Thyroid gland (tissue), 4 donors: ENCODE data around the gene NAV2. TPM values are rescaled to one million over a fixed set of nuclear protein-coding genes. Genes with fewer than 3 reads are reported as not detected.
"Not testable (repeated sequence)": the region's sequence is repeated elsewhere in the genome, so short reads cannot be mapped to it uniquely, and the experiment has no call there.

ENCODE experiments used
- DNase-seq, 2 donors: peaks; one replicate each; pipeline ENCODE4 v3.0.0-alpha.2; 2019
- H3K27ac ChIP-seq, 3 donors: fragments of 200-600 bp; sonication (generic); 1 replicate in 2 of 3; 2 replicates in 1 of 3; pipeline ENCODE4 v1.5.1; 2016 to 2019; ENCODE audit warnings: mild to moderate bottlenecking in 1 of 3, moderate library complexity in 1 of 3
- H3K27me3 ChIP-seq: fragments of 200-600 bp; sonication (generic); one replicate; pipeline ENCODE4 v1.5.1; 2019
- H3K36me3 ChIP-seq, 2 donors: fragments of 200-600 bp; sonication (generic); one replicate each; pipeline ENCODE4 v1.5.1; 2016 to 2019
- H3K4me1 ChIP-seq, 2 donors: fragments of 200-600 bp; sonication (generic); one replicate each; pipeline ENCODE4 v1.5.1; 2017 to 2019
- H3K4me3 ChIP-seq, 3 donors: fragments of 200-600 bp; sonication (generic); replicated peaks in 1 of 3; 1 replicate in 2 of 3; 2 replicates in 1 of 3; pipeline ENCODE4 v1.5.1; 2016; ENCODE audit warnings: mild to moderate bottlenecking in 1 of 3
- H3K9me3 ChIP-seq: fragments of 200-600 bp; sonication (generic); one replicate; pipeline ENCODE4 v1.5.1; 2017
- CTCF ChIP-seq, 6 experiments: fragments of 200-600 bp in 3 of 6; fragments of 450-650 bp in 3 of 6; sonication (generic) in 3 of 6; IDR thresholded peaks; one replicate each; pipeline ENCODE4 v1.5.1; 2016 to 2019; ENCODE audit warnings: antibody characterized with exemption in 6 of 6, mild to moderate bottlenecking in 2 of 6, inconsistent platforms in 1 of 6, moderate library complexity in 1 of 6
- POLR2A ChIP-seq, 2 donors: fragments of 450-650 bp; IDR thresholded peaks; one replicate each; pipeline ENCODE4 v1.6.1; 2017; ENCODE audit warnings: antibody characterized with exemption in 2 of 2, mild to moderate bottlenecking in 2 of 2, moderate library complexity in 1 of 2
- WGBS, 2 donors: methylation state at CpG; one replicate each; pipeline ENCODE4 v1.1.5; 2017; 5-methylcytosine and 5-hydroxymethylcytosine counted together
- intact Hi-C: fragments of 100-400 bp; cut with DNase I; formaldehyde crosslinking; loops from one replicate; pipeline ENCODE4 v1.15.1; 2023
- total RNA-seq, 4 donors: library from RNA; depleted of rRNA; stranded (reverse); fragments of >200 nt; gene quantifications; one replicate each; pipeline ENCODE4 v1.2.3, GENCODE V29; 2016

NAV2 gene
- total RNA-seq, 4 donors from 2014 or later, result 34.8 to 88.6 (median 54.5) TPM

DNA sequence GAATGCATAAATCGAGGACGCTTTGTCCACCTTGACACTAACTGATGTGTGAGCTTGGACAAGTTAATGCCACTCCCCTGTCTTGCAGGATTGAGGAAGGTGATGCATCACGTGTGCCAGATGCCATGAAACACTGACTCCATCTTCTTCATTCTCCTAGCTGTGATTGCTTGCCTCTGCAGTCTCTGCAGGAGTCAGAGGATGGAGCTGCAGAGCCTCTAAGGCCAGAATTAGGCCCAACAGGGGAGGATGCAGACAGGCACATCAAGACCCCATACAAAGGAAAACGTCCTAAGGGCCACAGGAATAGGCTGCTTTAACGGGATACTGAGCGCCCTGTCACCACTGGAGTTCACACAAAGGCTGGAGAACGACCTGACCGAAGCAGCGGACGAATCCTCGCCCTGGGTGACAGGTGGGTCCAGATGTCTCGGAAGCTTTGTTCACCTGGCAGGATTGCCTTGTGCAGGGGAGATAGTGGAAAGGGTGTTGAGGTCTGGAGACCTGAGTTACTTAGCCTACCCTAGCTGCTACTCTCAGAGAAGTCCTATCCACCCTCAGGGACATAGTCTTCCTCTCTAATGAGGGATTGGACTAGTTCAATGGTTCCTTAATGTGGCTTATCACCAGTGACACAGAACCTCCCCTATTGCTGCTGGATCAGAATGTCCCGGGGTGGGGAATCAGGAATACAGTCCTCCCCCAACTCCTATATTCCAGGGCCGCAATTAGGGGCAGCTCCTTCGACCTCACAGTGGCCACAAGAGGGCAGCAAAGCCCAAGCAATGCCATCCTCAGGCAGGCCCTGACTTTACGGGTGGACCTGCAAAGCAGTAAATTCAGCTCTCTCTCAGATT, 415.3 kb downstream of the NAV2 start:
- intact Hi-C loops, result loop anchor here (5.0 kb wide), 1 partner anchor 219 kb away; no protein-coding TSS in a partner anchor
- Histone ChIP-seq H3K4me1 (peaks cover 10 to 17% of the 10 kb centered on the region in 2 donors), H3K9me3 (no peaks in the 10 kb centered on the region), H3K27ac (peak overlapping the region in 1 of 3 donors; percentile 89), H3K4me3 (no peak overlapping the region), H3K27me3 (no peaks in the 10 kb centered on the region), H3K36me3 (no peaks in the 10 kb centered on the region)
- TF ChIP-seq POLR2A (IDR thresholded peaks at IDR 0.05) (no peak), CTCF (IDR thresholded peaks at IDR 0.05) (peak; percentile 56 to 90 (median 78))
- WGBS, 2 donors, result 68 to 69% methylated on average over 16 of the region's 16 CpGs
- peak; percentile 78 to 86 for DNase-seq

DNA sequence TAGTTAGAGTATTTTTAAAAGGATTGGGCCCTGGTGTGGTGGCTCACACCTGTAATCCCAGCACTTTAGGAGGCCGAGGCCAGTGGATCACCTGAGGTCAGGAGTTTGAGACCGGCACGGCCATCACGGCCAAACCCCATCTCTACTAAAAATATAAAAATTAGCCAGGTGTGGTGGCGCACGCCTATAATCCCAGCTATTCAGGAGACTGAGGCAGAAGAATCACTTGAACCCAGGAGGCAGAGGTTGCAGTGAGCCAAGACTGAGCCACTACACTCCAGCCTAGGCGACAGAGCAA, 415.8 kb downstream of the NAV2 start:
- H3K27ac ChIP-seq, DNase-seq, H3K9me3 ChIP-seq, H3K36me3 ChIP-seq, H3K4me3 ChIP-seq, H3K27me3 ChIP-seq: not testable (repeated sequence)
- intact Hi-C loops, result loop anchor here (5.0 kb wide), 1 partner anchor 219 kb away; no protein-coding TSS in a partner anchor
- H3K4me1 ChIP-seq, result peaks cover 10 to 17% of the 10 kb centered on the region in 2 donors
- 87 to 88% methylated on average over 7 of the region's 7 CpGs for WGBS, 2 donors

GRCh38 chr11:20129665-20130064, 417.0 kb downstream of the NAV2 start:
- no peak for DNase-seq
- Histone ChIP-seq H3K27ac (no peak overlapping the region), H3K36me3 (no peaks in the 10 kb centered on the region), H3K4me3 (no peak overlapping the region), H3K4me1 (peaks cover 10 to 17% of the 10 kb centered on the region in 2 donors), H3K27me3 (no peaks in the 10 kb centered on the region), H3K9me3 (no peaks in the 10 kb centered on the region)
- WGBS, 2 donors, result 86 to 91% methylated on average over 4 of the region's 4 CpGs
- intact Hi-C loops, result loop anchor here (5.0 to 10.0 kb wide), 4 partner anchors 182 to 1055 kb away; no protein-coding TSS in a partner anchor
- no peak for TF ChIP-seq CTCF (IDR thresholded peaks at IDR 0.05)

DNA sequence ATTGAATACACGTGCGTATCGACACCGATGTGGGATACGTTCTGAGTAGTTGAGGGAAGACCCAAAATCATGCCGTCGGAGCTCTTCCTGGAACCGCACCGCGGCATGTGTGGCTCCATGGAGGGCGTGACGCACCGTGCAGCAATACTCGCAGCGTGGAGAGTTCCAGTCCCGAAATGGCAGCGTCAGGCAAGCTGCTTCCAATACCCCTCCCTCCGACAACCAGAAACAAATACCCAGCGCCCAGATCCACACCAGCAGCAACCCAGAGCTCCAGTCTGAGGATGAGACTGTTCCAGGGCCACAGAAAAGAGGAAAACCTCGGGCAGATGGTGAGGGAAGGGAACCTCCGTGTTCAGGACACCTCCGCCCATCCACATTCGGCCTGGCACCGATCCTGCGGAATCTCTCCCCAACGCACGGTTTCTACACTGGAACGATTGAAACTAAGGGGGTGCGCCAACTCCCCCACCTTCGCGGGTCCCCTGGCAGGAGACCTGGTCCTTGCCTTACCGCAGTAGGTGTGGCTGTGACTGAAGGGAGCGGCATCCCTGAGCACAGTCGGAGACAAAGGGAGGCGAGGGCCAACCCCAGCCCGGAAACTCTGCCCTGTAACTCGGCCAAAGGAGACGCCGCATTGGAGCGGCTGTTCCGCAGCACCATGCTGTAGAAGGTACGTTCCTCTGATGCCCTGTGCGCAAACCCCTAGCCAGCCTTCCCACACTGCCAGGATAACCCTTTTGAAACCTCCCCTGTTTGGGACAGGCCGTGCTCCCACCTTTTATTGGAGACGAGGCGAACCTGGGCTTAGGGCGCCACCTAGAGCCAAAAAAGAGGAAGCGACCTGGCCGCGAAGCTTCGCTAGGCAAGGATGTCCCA, 419.4 kb downstream of the NAV2 start:
- Histone ChIP-seq H3K4me1 (peaks cover 0 to 3% of the 10 kb centered on the region in 2 donors), H3K4me3 (peak overlapping the region; percentile 1 to 30 (median 19)), H3K27ac (no peak overlapping the region), H3K36me3 (no peaks in the 10 kb centered on the region), H3K27me3 (no peaks in the 10 kb centered on the region), H3K9me3 (no peaks in the 10 kb centered on the region)
- 10 to 20% methylated on average over 40 to 47 of the region's 51 CpGs for WGBS, 2 donors
- TF ChIP-seq CTCF (IDR thresholded peaks at IDR 0.05), result peak; percentile 76 to 94 (median 89)
- no peak for TF ChIP-seq POLR2A (IDR thresholded peaks at IDR 0.05)
- peak; percentile 66 to 72 for DNase-seq
- intact Hi-C loops, result loop anchor here (5.0 to 10.0 kb wide), 3 partner anchors 185 to 1057 kb away; no protein-coding TSS in a partner anchor

DNA sequence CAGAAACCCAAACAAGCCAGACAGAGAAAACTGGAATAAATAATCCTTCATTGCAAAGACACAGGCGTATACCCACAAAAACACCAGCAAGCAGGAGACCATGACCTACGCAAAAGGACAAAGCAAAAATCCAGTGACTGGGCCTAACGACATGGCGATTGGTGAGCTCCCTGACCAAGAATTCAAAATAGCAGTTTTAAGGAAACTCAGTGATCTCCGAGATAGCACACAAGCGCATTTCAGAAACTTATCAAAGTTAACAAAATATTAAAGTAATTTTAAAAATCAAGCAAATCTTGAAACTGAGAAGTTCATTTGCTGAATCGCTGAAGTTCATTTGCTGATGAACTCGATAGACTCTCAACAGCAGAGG, 420.0 kb downstream of the NAV2 start:
- H3K4me3 ChIP-seq, result no peak overlapping the region
- TF ChIP-seq POLR2A (IDR thresholded peaks at IDR 0.05), result no peak
- no peak for TF ChIP-seq CTCF (IDR thresholded peaks at IDR 0.05)
- 52 to 55% methylated on average over 8 of the region's 8 CpGs for WGBS, 2 donors
- H3K36me3 ChIP-seq, result no peaks in the 10 kb centered on the region
- intact Hi-C loops, result loop anchor here (5.0 to 10.0 kb wide), 3 partner anchors 185 to 1058 kb away; no protein-coding TSS in a partner anchor
- H3K4me1 ChIP-seq, result peaks cover 0 to 3% of the 10 kb centered on the region in 2 donors
- H3K27me3 ChIP-seq, result no peaks in the 10 kb centered on the region
- H3K9me3 ChIP-seq, result no peaks in the 10 kb centered on the region
- no peak overlapping the region for H3K27ac ChIP-seq
- DNase-seq, result no peak
